GM12891 (cell line): ENCODE results near the gene IRS4.

Source experiments
- POU2F2 ChIP-seq: IDR thresholded peaks from 2 replicates; pipeline ENCODE4 v1.6.1; 2011; ENCODE audit warnings: low read depth, mild to moderate bottlenecking, control low read depth, low read length, moderate library complexity
- TAF1 ChIP-seq: IDR thresholded peaks from 2 replicates; pipeline ENCODE4 v1.6.1; 2011; ENCODE audit warnings: low read depth, low read length, control low read depth

- no peak for TF ChIP-seq POU2F2
- TF ChIP-seq TAF1: no peak
Measured at GRCh38 chrX:108740299-108740774, 4.0 kb upstream of the IRS4 start.
